Stimulated activated CD8-positive, alpha-beta memory T cell treated with anti-CD3 and anti-CD28 coated beads, Interleukin-15, amount 100 ng/mL, for 48 hours (primary cell): ENCODE measurements around the gene CACNA2D3.
"Not testable (repeated sequence)": the region's sequence is repeated elsewhere in the genome, so short reads cannot be mapped to it uniquely, and the experiment has no call there.

ENCODE experiments used
- DNase-seq, 2 donors: peaks; one replicate each; pipeline ENCODE4 v3.0.0-alpha.2; 2020; ENCODE audit warnings: low read depth in 2 of 2

CACNA2D3 gene

DNA sequence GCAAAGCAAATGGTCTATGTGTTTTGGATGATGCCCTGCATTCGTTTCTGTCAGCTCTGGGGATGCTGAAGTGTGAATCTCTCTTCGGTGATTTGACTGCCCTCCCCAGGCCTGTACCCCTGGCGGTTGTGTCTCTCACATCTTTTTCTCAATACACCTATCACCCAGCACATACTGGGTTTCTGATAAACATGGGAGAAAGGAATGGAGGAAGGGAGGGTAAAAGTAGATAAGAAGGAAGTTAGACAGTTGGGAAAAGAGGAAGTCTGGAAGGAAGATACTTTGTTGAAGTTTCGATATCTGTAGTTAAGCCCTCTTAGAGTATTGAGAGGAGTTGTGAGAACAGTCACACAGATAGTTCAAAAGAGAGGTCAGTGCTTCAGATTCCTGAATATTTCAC, 841.3 kb downstream of the CACNA2D3 start:
- DNase-seq = no peak

GRCh38 chr3:54964081-54964480, 841.7 kb downstream of the CACNA2D3 start:
- DNase-seq = no peak

- DNase-seq = no peak
These were observed 843.4 kb downstream of the CACNA2D3 start for GRCh38 chr3:54965746-54966145.

- DNase-seq = no peak
These were observed 844.6 kb downstream of the CACNA2D3 start for GRCh38 chr3:54966979-54967378.

DNA sequence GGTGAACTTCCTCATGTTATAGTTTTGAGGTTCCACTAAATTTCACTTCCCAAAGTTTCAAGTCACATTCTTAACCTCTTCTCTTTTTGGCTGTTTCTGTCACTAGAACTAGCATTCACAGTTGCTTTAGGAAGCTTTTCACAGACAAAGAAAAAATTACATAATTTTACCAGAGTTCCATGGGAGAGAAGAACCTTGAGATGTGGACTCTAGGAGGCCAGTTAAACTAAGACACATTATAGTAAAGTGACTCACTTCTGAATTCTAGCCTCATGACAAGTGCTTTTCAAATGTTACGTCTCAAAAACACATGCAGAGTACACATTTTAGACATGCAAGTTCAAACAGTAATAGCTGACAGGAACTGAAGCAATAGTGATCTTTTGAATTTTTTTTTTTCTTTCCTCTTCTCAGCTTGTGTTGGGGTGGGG, 845.4 kb downstream of the CACNA2D3 start:
- DNase-seq = no peak

DNA sequence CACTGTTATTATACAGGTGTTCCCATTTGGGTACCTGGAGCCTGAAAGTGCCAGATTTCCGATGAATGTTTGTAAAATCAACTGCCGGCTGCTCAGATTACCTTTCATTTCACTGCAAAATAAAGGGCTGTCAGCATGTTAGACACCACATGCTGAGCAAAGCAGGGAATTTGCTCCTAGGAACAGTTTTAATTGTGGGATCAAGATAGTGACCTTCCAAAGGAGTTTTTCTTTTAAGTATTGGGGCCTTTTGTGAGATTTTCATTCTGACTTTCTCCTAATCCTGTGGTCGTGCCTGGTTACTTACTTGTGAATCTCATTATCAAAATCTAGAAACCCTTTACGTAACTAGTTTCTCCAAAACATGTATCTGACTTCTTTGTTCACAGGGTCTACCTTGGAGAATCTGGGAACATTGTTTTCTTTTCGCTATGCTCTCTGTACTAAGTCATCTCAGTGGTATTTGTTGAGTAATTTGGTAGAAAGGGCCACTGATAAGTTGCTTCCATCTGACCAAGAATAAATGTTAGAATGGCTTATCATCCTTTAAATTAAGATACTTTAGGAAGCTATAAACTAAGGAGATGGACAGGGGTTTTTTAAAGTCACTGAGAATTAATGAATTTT, 846.3 kb downstream of the CACNA2D3 start:
- no peak for DNase-seq

GRCh38 chr3:54969652-54970051, 847.3 kb downstream of the CACNA2D3 start:
- no peak for DNase-seq

- DNase-seq = no peak
These were observed 848.5 kb downstream of the CACNA2D3 start for GRCh38 chr3:54970895-54971294.

- no peak for DNase-seq
These were observed 855.1 kb downstream of the CACNA2D3 start for GRCh38 chr3:54977439-54977838.

- not testable (repeated sequence) for DNase-seq
These were observed 855.6 kb downstream of the CACNA2D3 start for GRCh38 chr3:54977946-54978345.

DNA sequence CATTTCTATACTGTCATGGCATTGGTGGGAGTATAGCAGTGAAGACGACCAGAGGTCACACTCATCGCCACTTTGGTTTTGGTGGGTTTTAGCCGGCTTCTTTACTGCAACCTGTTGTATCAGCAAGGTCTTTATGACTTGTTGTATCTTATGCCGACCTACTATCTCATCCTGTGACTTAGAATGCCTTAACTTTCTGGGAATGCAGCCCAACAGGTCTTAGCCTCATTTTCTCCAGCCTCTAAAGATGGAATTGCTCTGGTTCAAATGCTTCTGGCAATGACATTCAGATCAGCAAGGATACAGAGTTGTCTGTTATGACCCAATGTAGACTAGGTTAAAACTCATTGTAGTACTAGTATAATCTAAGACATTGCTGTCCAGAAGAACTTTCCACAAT, 860.5 kb downstream of the CACNA2D3 start:
- no peak for DNase-seq

GRCh38 chr3:54983266-54984099, 861.1 kb downstream of the CACNA2D3 start:
- DNase-seq = no peak

DNA sequence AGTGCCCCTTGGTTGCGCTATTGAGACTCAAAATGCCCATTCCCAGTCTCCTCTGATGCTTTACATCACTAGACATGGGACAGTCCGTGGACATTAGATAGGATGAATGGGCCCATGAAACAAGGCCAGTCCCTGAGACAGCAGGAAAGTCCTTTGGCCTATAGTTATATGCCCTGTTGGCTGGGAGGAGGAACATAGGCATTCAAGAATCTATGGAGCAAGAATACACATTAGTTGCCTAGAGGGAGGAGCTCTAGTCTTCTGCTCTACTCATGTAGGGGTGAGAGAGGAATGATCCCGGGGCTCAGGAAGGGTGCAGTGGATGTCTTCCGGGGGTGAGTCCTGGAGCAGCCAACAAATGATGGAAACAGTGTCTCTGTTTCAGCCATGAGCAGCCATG, 863.5 kb downstream of the CACNA2D3 start:
- DNase-seq = no peak

- DNase-seq = no peak
These were observed 863.9 kb downstream of the CACNA2D3 start for GRCh38 chr3:54986294-54986693.

GRCh38 chr3:54987719-54988118, 865.4 kb downstream of the CACNA2D3 start:
- no peak for DNase-seq

GRCh38 chr3:54988302-54988837, 866.0 kb downstream of the CACNA2D3 start:
- no peak for DNase-seq

GRCh38 chr3:54988838-54989630, 866.7 kb downstream of the CACNA2D3 start:
- no peak for DNase-seq

DNA sequence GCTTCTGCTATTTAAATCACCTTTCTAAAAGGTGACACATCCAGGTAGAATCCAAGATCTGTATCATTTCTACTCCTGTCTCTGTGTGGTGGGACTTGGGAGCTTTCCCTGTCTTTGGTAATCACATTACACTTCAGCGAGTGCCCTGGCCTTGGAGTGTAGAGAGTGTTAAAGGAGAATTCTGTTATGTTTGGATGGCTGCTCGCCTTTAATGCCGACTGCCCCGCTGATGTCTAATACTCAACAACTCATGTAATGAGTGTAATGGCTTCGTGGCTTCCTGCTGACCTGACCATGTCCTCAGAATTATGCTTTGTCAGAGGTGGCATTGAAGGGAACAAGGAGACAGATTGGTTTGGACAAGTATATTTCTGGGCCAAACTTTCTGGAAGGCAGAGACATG, 871.8 kb downstream of the CACNA2D3 start:
- no peak for DNase-seq

GRCh38 chr3:54999159-54999558, 876.8 kb downstream of the CACNA2D3 start:
- no peak for DNase-seq

- no peak for DNase-seq
These were observed 877.5 kb downstream of the CACNA2D3 start for GRCh38 chr3:54999811-55000210.

DNA sequence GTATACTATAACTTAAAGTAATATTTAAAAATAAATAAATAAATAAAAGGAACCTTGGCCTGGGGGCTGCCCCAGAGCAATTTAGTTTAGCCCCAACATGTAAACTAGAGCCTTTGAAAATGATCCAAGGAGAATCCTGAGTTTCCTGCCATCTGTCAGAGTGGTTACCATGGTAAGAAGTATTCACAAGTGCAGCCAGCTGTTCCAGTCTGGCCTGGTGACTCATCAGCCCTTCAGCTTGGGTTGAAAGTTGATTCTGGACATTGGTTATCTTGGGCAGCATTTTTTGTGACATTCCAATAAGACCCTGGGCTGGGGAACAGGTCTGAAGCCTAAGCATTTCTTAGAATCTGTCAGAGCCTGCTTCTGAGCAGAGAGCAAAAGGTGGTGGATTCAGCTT, 878.2 kb downstream of the CACNA2D3 start:
- no peak for DNase-seq

GRCh38 chr3:55000953-55001352, 878.6 kb downstream of the CACNA2D3 start:
- DNase-seq = no peak
